Activated effector memory CD4-positive, alpha-beta T cell treated with anti-CD3 and anti-CD28 coated beads, Interleukin-2, amount 50 U/mL, for 16 hours (primary cell): Measurements from ENCODE around the gene DLST.
A peak's percentile ranks its signal among the peaks of the same experiment; 100 is the strongest.

Source experiments
- DNase-seq: peaks from one replicate; pipeline ENCODE4 v3.0.0-alpha.2; 2020

Gene DLST

DNA sequence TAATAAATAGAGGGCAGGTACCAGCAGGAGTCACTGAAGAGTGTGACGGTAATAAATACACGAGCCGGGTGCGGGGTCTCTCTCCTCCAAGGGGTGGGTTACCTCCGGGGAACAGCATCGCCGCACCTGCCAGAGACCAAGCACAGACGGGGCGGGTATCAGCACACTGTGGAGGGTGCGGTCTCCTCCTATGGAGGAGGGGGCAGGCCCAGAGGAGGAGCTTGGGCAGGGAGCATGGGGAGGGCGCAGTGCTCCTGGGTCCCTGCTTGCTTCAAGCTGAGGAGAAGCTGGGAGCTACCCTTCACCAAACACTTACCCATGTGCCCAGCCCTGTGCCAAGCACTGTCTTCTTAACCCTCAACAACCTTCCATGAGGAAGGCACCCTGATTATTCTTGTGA lies 60.9 kb downstream of the DLST start:
- DNase-seq = peak; percentile 72

DNA sequence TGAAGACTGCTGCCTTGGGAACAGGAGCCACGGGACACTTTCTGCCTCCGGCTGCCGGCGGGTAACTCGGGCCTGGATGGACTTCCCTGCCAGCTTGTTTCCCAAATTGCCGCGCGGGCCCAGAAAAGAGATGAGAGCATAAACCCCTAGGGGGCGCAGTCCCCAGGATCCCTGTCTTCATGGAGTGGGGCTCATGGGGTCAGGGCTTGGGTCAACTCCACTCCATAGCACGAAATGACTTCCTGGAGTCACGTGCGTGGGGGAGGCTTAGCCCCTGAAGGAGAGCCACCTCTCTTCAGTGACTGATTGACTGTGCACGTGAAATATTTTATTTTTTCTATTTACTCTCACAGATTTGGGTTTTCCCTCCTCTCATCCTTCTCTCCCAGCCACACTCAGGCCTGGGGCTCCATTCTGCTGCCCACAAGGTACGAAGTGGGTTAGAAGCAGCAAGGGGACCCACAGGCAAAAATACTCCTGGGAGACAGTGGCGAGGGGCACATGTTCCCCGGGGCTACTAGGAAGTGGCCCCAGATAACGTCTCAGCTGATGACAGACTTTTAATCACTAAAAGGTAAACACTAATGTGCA lies 63.6 kb downstream of the DLST start:
- DNase-seq = peak; percentile 69

DNA sequence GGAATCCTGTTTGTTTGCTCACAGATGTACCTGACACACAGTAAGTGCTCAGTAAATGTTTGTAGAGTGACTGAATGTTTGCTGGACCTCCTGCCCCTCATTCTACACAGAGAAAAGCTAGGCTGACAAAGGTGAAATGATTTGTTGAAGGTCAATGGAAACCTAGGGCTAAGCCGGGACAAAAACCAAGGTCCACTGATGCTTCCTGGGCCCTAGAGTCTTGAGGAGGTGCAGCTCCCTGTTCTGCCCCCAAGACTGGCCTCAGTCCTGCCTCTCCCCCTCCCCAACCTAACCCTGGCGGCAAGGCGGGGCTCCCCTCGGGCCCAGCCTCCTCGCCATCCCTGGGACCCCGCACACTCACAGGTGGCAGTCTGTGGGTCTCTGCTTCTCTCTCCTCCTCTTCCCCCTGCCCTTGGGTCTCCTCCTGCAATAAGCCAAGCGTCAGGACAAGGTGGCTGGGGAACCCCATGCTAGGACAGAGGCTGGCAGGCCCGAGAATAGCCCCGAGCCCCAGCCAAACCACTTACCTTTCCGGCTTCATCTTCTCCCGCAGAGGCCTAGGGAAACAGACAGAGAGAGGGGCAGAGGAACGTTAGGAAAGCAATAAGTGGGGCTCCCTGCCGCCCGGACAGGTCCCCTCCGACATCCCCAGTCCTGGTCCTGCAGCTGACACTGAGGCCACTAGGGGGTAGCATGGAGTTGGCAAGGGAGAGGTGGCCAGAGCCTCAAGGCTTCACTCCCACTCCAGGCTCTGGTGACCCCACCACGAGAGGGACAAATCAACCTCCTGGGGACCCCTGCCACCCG lies 64.3 kb downstream of the DLST start:
- DNase-seq = peak; percentile 88

DNA sequence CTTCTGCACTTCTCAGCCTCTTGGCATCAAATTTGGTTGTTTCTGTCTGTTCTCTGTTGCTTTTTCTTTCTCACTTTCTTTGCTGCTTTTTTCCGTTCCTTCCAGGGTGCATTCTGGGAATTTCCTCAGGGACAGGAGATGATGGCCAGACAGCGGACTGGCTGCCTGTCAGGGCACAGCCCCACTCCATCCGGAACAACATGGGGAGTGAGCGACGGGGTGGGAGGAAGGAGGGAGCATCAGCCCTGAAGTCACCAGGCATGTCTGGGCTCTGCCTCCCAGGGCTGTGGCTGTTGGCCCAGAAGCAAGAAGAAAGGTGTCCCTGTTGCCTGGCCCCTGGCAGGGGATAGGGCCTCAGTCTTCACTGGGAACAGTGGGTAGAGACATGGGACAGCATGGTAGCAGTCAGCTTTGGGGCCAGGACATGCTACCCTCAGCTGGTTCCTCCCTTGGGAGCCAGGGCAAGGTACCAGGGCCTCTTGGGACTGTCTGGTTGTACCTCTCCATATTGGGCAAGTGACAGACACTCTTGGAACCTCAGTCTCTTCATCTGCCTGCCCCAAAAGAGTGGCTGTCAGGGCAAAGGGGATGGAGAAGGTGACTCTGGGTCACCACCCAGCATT lies 65.1 kb downstream of the DLST start:
- DNase-seq = no peak

DNA sequence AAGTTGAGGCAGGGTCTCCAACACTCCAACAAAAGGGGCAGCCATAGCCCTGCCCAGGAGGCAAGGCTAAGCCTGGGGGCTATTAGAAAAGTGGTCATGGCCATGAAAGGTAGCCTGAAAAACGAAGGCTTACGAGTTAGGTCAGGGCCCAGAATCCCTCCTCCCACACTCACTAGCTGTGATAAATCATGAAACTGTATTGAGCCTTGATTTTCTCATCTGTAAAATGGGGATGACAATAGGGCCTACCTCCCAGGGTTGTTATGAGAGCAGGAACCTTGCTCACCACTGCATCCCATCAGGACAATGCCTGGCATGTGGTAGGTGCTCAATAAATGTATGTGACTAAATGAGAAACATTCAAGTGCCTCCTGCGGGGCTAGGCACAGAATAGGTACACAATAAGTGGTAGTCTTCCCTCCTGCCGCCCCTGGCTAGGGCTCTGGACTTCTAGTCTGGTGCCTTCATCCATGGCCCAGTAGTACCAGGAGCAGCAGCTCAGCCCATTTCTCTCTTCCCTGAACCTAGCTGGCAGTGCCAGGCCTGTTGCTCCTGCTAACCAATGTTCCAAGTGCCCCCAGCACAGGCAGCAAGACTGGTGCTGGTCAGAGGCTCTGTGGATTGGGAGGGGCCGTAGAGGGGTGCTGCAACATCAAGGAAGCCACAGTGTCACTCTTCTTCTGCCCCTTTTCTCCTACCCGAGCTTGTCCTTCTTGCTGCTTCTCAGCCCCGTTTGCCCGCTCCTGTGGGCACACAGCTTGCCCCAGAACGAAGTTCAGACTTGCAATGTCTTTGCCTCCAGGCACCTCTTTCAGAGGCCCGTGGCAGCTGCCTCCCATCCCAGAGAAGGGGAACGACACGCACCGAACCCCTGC lies 65.9 kb downstream of the DLST start:
- no peak for DNase-seq

GRCh38 chr14:74948228-74949175 lies 66.8 kb downstream of the DLST start:
- no peak for DNase-seq

GRCh38 chr14:74949191-74949601 lies 67.5 kb downstream of the DLST start:
- no peak for DNase-seq

GRCh38 chr14:74949859-74950573 lies 68.3 kb downstream of the DLST start:
- DNase-seq = no peak

GRCh38 chr14:74950795-74951442 lies 69.2 kb downstream of the DLST start:
- DNase-seq = no peak

DNA sequence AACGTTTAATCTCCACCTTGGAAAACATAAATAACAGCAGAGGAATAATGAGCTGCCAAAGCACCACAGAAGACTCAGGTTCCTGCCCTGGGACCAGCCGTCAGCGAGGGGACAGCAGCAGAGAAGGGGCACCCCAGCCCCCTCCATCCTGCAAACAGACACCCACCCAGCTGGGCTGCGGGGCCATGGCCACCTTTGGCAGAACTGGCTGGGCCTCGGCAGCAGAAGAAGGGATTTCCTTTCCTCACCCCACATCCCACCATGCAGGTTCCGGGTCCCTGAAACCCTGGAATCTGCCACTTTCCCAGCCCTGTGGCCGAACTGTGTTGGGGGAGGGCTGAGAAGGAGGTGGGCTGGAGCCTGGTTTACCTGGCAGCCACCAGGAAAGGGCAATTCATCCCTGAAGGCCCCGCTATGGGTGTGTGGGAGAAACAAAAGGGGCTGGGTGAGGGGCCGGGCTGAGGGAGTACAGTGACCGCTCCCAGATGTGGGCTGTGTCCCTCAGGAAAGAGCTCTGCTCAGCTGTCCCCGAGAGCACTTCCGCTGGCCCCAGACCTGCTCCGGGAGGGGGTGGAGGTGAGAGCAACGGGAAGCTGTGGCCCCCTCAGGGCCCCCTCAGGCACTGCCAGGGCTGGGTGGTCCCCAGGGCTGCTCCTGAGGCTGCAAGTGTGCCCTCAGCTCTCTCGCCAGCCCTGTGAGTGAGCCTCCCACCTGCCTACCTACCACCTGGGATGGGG lies 69.9 kb downstream of the DLST start:
- DNase-seq = no peak

DNA sequence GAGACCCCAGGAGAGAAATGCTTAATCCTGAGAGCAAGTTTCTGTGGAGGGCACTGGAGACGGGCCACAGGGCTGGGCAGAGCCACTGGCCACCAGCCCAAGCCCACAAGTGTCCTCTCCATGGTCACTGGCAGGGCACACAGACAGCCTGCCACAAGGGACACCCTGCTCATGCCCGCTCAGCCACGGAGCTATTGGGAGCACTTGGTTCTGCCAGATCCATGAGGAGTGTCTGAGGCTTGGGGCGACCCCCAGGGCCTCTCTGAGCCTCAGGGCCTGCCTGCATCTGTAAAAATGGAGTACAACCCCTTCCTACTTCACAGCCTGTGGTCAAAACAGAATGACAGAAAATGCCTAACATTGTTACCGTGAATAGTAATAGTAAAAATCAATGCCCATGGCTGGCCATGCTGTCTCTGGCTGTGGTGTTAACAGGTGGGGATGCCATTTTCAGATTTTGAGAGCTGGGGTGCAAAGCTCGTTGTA lies 70.5 kb downstream of the DLST start:
- no peak for DNase-seq

DNA sequence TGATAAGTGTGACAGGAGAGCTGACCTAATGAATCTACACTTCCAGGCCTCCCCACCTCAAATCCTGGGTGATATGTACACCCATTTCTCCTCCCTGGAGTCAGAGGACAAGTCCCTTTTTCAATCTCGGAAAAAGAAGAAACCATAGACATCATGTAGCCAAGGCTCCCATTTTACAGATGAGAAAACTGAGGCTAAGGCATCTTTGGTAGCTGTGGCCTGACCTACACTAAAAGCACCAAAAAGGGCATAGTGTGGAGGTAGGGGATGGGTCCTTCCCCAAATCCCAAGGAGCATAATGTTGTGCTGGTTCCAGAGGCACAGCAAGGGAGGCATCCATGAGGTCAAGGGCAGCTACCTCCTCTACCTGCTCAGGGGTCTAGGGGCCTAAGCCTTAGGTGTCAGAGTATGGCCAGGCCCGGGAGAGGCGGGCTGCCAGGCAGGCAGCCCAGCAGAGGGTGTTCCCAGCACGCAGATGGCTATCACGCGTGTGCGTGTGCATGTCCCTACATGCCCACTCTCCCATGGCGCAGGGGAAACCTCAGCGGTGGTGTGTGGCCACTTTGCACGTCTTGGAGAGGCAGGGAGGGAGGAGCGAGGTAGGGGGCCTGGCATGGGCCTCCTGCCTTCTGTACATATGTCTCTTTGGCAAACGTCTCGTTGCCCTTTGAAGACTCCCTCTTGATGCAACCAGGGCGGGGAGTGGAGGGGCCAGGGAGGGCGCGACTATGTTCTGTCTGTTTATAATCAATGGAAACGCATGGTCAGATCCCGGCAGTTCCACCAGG lies 71.2 kb downstream of the DLST start:
- no peak for DNase-seq
